GM23248 (cell line): ENCODE results near the gene RIPPLY3. TPM values are rescaled to one million over a fixed set of nuclear protein-coding genes. Genes with fewer than 3 reads are reported as not detected.
"Not testable (repeated sequence)": the region's sequence is repeated elsewhere in the genome, so short reads cannot be mapped to it uniquely, and the experiment has no call there.

Experiments used
- DNase-seq: peaks from one replicate; pipeline ENCODE4 v3.0.0-alpha.2; 2015
- H2AFZ ChIP-seq: fragments of 200-600 bp; sonication (generic); 2 replicates; pipeline ENCODE4 v1.6.1; 2016; ENCODE audit warnings: antibody characterized with exemption
- H3F3A ChIP-seq: fragments of 200-600 bp; sonication (generic); 2 replicates; pipeline ENCODE4 v1.6.1; 2016; ENCODE audit warnings: mild to moderate bottlenecking, antibody characterized with exemption, mixed run types; ENCODE audit not compliant: insufficient read depth
- H3K27ac ChIP-seq: fragments of 200-600 bp; sonication (generic); 2 replicates; pipeline ENCODE4 v1.5.1; 2016; ENCODE audit warnings: mild to moderate bottlenecking
- H3K27me3 ChIP-seq: fragments of 200-600 bp; sonication (generic); replicated peaks from 2 replicates; pipeline ENCODE4 v1.6.1; 2016; ENCODE audit warnings: mild to moderate bottlenecking; ENCODE audit not compliant: insufficient read depth
- H3K36me3 ChIP-seq: fragments of 200-600 bp; sonication (generic); 2 replicates; pipeline ENCODE4 v1.6.1; 2016; ENCODE audit warnings: low read depth, mild to moderate bottlenecking
- H3K4me1 ChIP-seq: fragments of 200-600 bp; sonication (generic); 2 replicates; pipeline ENCODE4 v1.6.1; 2016; ENCODE audit warnings: mild to moderate bottlenecking; ENCODE audit not compliant: insufficient read depth
- H3K4me2 ChIP-seq: fragments of 200-600 bp; sonication (generic); one replicate; pipeline ENCODE4 v1.6.1; 2016; ENCODE audit warnings: mild to moderate bottlenecking; ENCODE audit not compliant: unreplicated experiment
- H3K4me3 ChIP-seq: fragments of 200-600 bp; sonication (generic); 2 replicates; pipeline ENCODE4 v1.5.1; 2016; ENCODE audit warnings: mild to moderate bottlenecking
- H3K79me2 ChIP-seq: fragments of 200-600 bp; sonication (generic); 2 replicates; pipeline ENCODE4 v1.6.1; 2016; ENCODE audit warnings: mild to moderate bottlenecking; ENCODE audit not compliant: insufficient read depth
- H3K9ac ChIP-seq: fragments of 200-600 bp; sonication (generic); 2 replicates; pipeline ENCODE4 v1.6.1; 2016; ENCODE audit warnings: mild to moderate bottlenecking
- H3K9me2 ChIP-seq: fragments of 200-600 bp; sonication (generic); 2 replicates; pipeline ENCODE4 v1.6.1; 2016; ENCODE audit warnings: mixed run types, mild to moderate bottlenecking, moderate library complexity; ENCODE audit not compliant: insufficient read depth
- H3K9me3 ChIP-seq: fragments of 200-600 bp; sonication (generic); one replicate; pipeline ENCODE4 v1.6.1; 2017; ENCODE audit warnings: low read depth
- H4K20me1 ChIP-seq: fragments of 200-600 bp; sonication (generic); 2 replicates; pipeline ENCODE4 v1.6.0; 2016; ENCODE audit not compliant: insufficient read depth
- EZH2 ChIP-seq: fragments of 200-600 bp; sonication (generic); IDR thresholded peaks from 2 replicates; pipeline ENCODE4 v1.6.1; 2018; ENCODE audit warnings: antibody characterized with exemption, mild to moderate bottlenecking; ENCODE audit not compliant: insufficient read depth, poor library complexity, severe bottlenecking
- EZH2phosphoT487 ChIP-seq: fragments of 200-600 bp; sonication (generic); IDR thresholded peaks from 2 replicates; pipeline ENCODE4 v1.6.1; 2018; ENCODE audit warnings: antibody characterized with exemption, moderate library complexity, mild to moderate bottlenecking, low read depth; ENCODE audit not compliant: insufficient read depth
- WGBS, 2 experiments: methylation state at CpG; one replicate each; pipeline ENCODE4 v1.1.6; 2015 to 2017; ENCODE audit warnings: low lambda C conversion rate in 2 of 2, low coverage in 1 of 2; ENCODE audit errors: missing lambda C conversion rate in 2 of 2; 5-methylcytosine and 5-hydroxymethylcytosine counted together
- in situ Hi-C: fragments of 300-500 bp; cut with MboI; formaldehyde crosslinking; loops from 2 replicates; pipeline ENCODE4 v1.15.0; 2020
- polyA plus RNA-seq: library from polyadenylated mRNA; unstranded; fragments of >200 nt; fragmentation: Nextera tagmentation; extraction: Ambion mirVana; gene quantifications from 2 replicates; pipeline ENCODE4 v1.2.1, GENCODE V29; 2016
- total RNA-seq: library from RNA; depleted of rRNA; stranded (reverse); fragments of >200 nt; shearing (Covaris generic); gene quantifications from 2 replicates; pipeline ENCODE4 v1.2.3, GENCODE V29; 2014

Gene RIPPLY3
- total and polyA plus RNA-seq, 2 experiments from 2014 or later: not detected

- TF ChIP-seq EZH2phosphoT487 (no peak), EZH2 (no peak)
- in situ Hi-C loops: no loop called here
- no peak overlapping the region for H2AFZ ChIP-seq
Measured at GRCh38 chr21:37045556-37045955, 39.1 kb downstream of the RIPPLY3 start.

GRCh38 chr21:37047079-37047478, 40.6 kb downstream of the RIPPLY3 start:
- H3K9me2 ChIP-seq: no peaks in the 10 kb centered on the region
- H3K79me2 ChIP-seq: no peaks in the 10 kb centered on the region
- no peaks in the 10 kb centered on the region for H3K9me3 ChIP-seq
- DNase-seq: no peak
- H3K4me1 ChIP-seq: no peaks in the 10 kb centered on the region
- no peak overlapping the region for H3K27ac ChIP-seq
- no peak overlapping the region for H3K9ac ChIP-seq
- 88 to 95% methylated on average over 4 of the region's 4 CpGs for WGBS, 2 experiments
- H4K20me1 ChIP-seq: no peaks in the 10 kb centered on the region
- H3K4me3 ChIP-seq: no peak overlapping the region
- no peak for TF ChIP-seq EZH2
- TF ChIP-seq EZH2phosphoT487: no peak
- H3K27me3 ChIP-seq: no peaks in the 10 kb centered on the region
- H3K4me2 ChIP-seq: no peak overlapping the region
- no peaks in the 10 kb centered on the region for H3K36me3 ChIP-seq
- H3F3A ChIP-seq: no peaks in the 10 kb centered on the region
- no peak overlapping the region for H2AFZ ChIP-seq
- in situ Hi-C loops: no loop called here

More at GRCh38 chr21:37045556-37045955, 39.1 kb downstream of the RIPPLY3 start:
- Histone ChIP-seq H3K9ac (no peak overlapping the region), H3K4me1 (no peaks in the 10 kb centered on the region), H3K4me3 (no peak overlapping the region), H3K9me2 (no peaks in the 10 kb centered on the region), H3F3A (no peaks in the 10 kb centered on the region), H3K9me3 (no peaks in the 10 kb centered on the region), H3K36me3 (no peaks in the 10 kb centered on the region), H3K27ac (no peak overlapping the region), H3K4me2 (no peak overlapping the region), H4K20me1 (no peaks in the 10 kb centered on the region), H3K27me3 (no peaks in the 10 kb centered on the region), H3K79me2 (no peaks in the 10 kb centered on the region)
- DNase-seq: no peak
- 78 to 80% methylated on average over 6 of the region's 6 CpGs for WGBS, 2 experiments

GRCh38 chr21:37049741-37050140, 43.2 kb downstream of the RIPPLY3 start:
- DNase-seq, H4K20me1 ChIP-seq, H3K9ac ChIP-seq, H3K27ac ChIP-seq, in situ Hi-C loops, H3K9me2 ChIP-seq, H3K79me2 ChIP-seq, H3K4me2 ChIP-seq, H3K9me3 ChIP-seq, H3F3A ChIP-seq, H3K27me3 ChIP-seq, H3K36me3 ChIP-seq, H3K4me3 ChIP-seq, H2AFZ ChIP-seq, H3K4me1 ChIP-seq: not testable (repeated sequence)
- 47 to 88% methylated on average over 2 to 3 of the region's 3 CpGs for WGBS, 2 experiments

GRCh38 chr21:37055271-37055855, 48.9 kb downstream of the RIPPLY3 start:
- no peaks in the 10 kb centered on the region for H3K27me3 ChIP-seq
- no peak for DNase-seq
- H3K27ac ChIP-seq: no peak overlapping the region
- no peaks in the 10 kb centered on the region for H3K79me2 ChIP-seq
- no peaks in the 10 kb centered on the region for H3K36me3 ChIP-seq
- H3K9me2 ChIP-seq: no peaks in the 10 kb centered on the region
- in situ Hi-C loops: no loop called here
- no peak overlapping the region for H3K4me3 ChIP-seq
- no peak overlapping the region for H2AFZ ChIP-seq
- no peak overlapping the region for H3K4me2 ChIP-seq
- H3K9me3 ChIP-seq: no peaks in the 10 kb centered on the region
- H3F3A ChIP-seq: peaks cover 6% of the 10 kb centered on the region; the same call in 1 of the 2 replicates
- no peaks in the 10 kb centered on the region for H4K20me1 ChIP-seq
- no peak for TF ChIP-seq EZH2phosphoT487
- TF ChIP-seq EZH2: no peak
- 90 to 92% methylated on average over 2 of the region's 2 CpGs for WGBS, 2 experiments
- H3K4me1 ChIP-seq: peaks cover 5% of the 10 kb centered on the region
- H3K9ac ChIP-seq: no peak overlapping the region

- Histone ChIP-seq H3K9me2 (no peaks in the 10 kb centered on the region), H3K27me3 (no peaks in the 10 kb centered on the region), H3K4me1 (peaks cover 18% of the 10 kb centered on the region), H4K20me1 (no peaks in the 10 kb centered on the region), H3K4me3 (no peak overlapping the region), H3K79me2 (no peaks in the 10 kb centered on the region), H3K27ac (no peak overlapping the region), H3K9ac (no peak overlapping the region), H3K36me3 (no peaks in the 10 kb centered on the region), H3F3A (peaks cover 23% of the 10 kb centered on the region), H3K4me2 (no peak overlapping the region), H3K9me3 (no peaks in the 10 kb centered on the region), H2AFZ (no peak overlapping the region)
- TF ChIP-seq EZH2 (no peak), EZH2phosphoT487 (no peak)
- 92 to 94% methylated on average over 7 of the region's 7 CpGs for WGBS, 2 experiments
- DNase-seq: no peak
- in situ Hi-C loops: no loop called here
Measured at GRCh38 chr21:37057614-37058013, 51.1 kb downstream of the RIPPLY3 start.
